A673 (cell line): ENCODE results near the gene CMIP. TPM values are rescaled to one million over a fixed set of nuclear protein-coding genes. Genes with fewer than 3 reads are reported as not detected.

Experiments
- BruUV-seq: library from RNA; stranded (reverse); fragments of 400-500 nt; replicated peaks from 2 replicates; lab custom pipeline; 2021; lab: Mats Ljungman, UMichigan
- CTCF ChIA-PET: fragments of 300-600 bp; sonication (Branson Sonifier 250); formaldehyde crosslinking; loops from one replicate; lab custom pipeline; 2022; ENCODE audit warnings: antibody characterized with exemption; lab: Charles Lee
- POLR2A ChIA-PET: fragments of 300-600 bp; sonication (Branson Sonifier 250); formaldehyde crosslinking; loops from one replicate; lab custom pipeline; 2022; ENCODE audit warnings: antibody characterized with exemption; ENCODE audit not compliant: low non-redundant PET; lab: Charles Lee
- DNase-seq: peaks from one replicate; pipeline ENCODE4 v3.0.0-alpha.2; 2015; ENCODE audit warnings: low spot score
- H3K27ac ChIP-seq: fragments of 200-600 bp; sonication (generic); 2 replicates; pipeline ENCODE4 v1.5.1; 2016; ENCODE audit warnings: mixed run types, low read depth, mild to moderate bottlenecking, mixed read lengths, antibody characterized with exemption, low read length; ENCODE audit not compliant: poor library complexity, severe bottlenecking
- H3K27me3 ChIP-seq: fragments of 200-600 bp; sonication (generic); replicated peaks from 2 replicates; pipeline ENCODE4 v1.6.1; 2017; ENCODE audit warnings: mixed run types, low read depth, mild to moderate bottlenecking, mixed read lengths, antibody characterized with exemption, low read length; ENCODE audit not compliant: insufficient read depth, poor library complexity
- H3K36me3 ChIP-seq: fragments of 200-600 bp; sonication (generic); 2 replicates; pipeline ENCODE4 v1.6.1; 2016; ENCODE audit warnings: mixed run types, mild to moderate bottlenecking, mixed read lengths, antibody characterized with exemption, low read length; ENCODE audit not compliant: insufficient read depth, poor library complexity, severe bottlenecking
- H3K4me1 ChIP-seq: fragments of 200-600 bp; sonication (generic); 2 replicates; pipeline ENCODE4 v1.6.1; 2017; ENCODE audit warnings: mixed run types, mild to moderate bottlenecking, mixed read lengths, antibody characterized with exemption, low read length; ENCODE audit not compliant: insufficient read depth, poor library complexity, severe bottlenecking
- H3K4me3 ChIP-seq: fragments of 200-600 bp; sonication (generic); 2 replicates; pipeline ENCODE4 v1.5.1; 2016; ENCODE audit warnings: low read depth, mixed run types, mild to moderate bottlenecking, mixed read lengths, low read length; ENCODE audit not compliant: poor library complexity, severe bottlenecking
- H3K9me3 ChIP-seq: fragments of 200-600 bp; sonication (generic); 2 replicates; pipeline ENCODE4 v1.6.1; 2016; ENCODE audit warnings: mixed run types, low read depth, mild to moderate bottlenecking, mixed read lengths, antibody characterized with exemption, low read length; ENCODE audit not compliant: poor library complexity, severe bottlenecking
- CTCF ChIP-seq: fragments of 300-800, 200-600 bp; sonication (generic); conservative IDR thresholded peaks from 2 replicates; pipeline ENCODE4 v1.5.1; 2017; ENCODE audit warnings: low read depth, mild to moderate bottlenecking, antibody characterized with exemption, low read length, moderate library complexity, mixed read lengths
- EZH2 ChIP-seq: fragments of 200-600 bp; sonication (generic); IDR thresholded peaks from 2 replicates; pipeline ENCODE4 v1.6.1; 2017; ENCODE audit warnings: borderline replicate concordance, low read depth, mild to moderate bottlenecking, mixed read lengths, antibody characterized with exemption, low read length; ENCODE audit not compliant: poor library complexity, severe bottlenecking
- intact Hi-C: fragments of 100-400 bp; cut with micrococcal nuclease; formaldehyde crosslinking; loops from one replicate; pipeline ENCODE4 v1.10.0; 2022; ENCODE audit not compliant: unreplicated experiment
- total RNA-seq: library from RNA; stranded (reverse); gene quantifications from 2 replicates; pipeline ENCODE4 v1.2.3, GENCODE V29; 2021

The CMIP gene
- total RNA-seq, 1 experiment from 2014 or later, result 25.5 TPM

- no peaks in the 10 kb centered on the region for H3K9me3 ChIP-seq
- H3K4me3 ChIP-seq, result no peak overlapping the region
- no peak for TF ChIP-seq CTCF
- no peak for TF ChIP-seq EZH2
- H3K4me1 ChIP-seq, result peaks cover 13% of the 10 kb centered on the region
- CTCF ChIA-PET, result no interaction called here
- no peak for DNase-seq
- intact Hi-C loops, result no loop called here
- BruUV-seq, result no TSS peak
- H3K36me3 ChIP-seq, result no peaks in the 10 kb centered on the region
- no peaks in the 10 kb centered on the region for H3K27me3 ChIP-seq
- no peak overlapping the region for H3K27ac ChIP-seq
- POLR2A ChIA-PET, result no interaction called here
These were observed 2.9 kb downstream of the CMIP start for GRCh38 chr16:81447383-81448101.

- Histone ChIP-seq H3K36me3 (no peaks in the 10 kb centered on the region), H3K4me1 (peaks cover 13% of the 10 kb centered on the region), H3K27me3 (no peaks in the 10 kb centered on the region), H3K9me3 (no peaks in the 10 kb centered on the region), H3K27ac (no peak overlapping the region), H3K4me3 (no peak overlapping the region)
- POLR2A ChIA-PET, result no interaction called here
- intact Hi-C loops, result no loop called here
- BruUV-seq, result no TSS peak
- TF ChIP-seq EZH2, result no peak
- no peak for TF ChIP-seq CTCF
- no peak for DNase-seq
- CTCF ChIA-PET, result no interaction called here
These were observed 3.8 kb downstream of the CMIP start for GRCh38 chr16:81448154-81449131.

GRCh38 chr16:81449241-81449640 lies 4.6 kb downstream of the CMIP start:
- ChIA-PET POLR2A (no interaction called here), CTCF (no interaction called here)
- Histone ChIP-seq H3K36me3 (no peaks in the 10 kb centered on the region), H3K9me3 (no peaks in the 10 kb centered on the region), H3K4me3 (no peak overlapping the region), H3K27ac (no peak overlapping the region), H3K27me3 (no peaks in the 10 kb centered on the region), H3K4me1 (peaks cover 7% of the 10 kb centered on the region)
- TF ChIP-seq EZH2 (no peak), CTCF (no peak)
- no TSS peak for BruUV-seq
- intact Hi-C loops, result no loop called here
- no peak for DNase-seq
